Esophagus muscularis mucosa (tissue), 4 donors: Measurements from ENCODE around the gene RXRA. TPM values are rescaled to one million over a fixed set of nuclear protein-coding genes. Genes with fewer than 3 reads are reported as not detected.

ENCODE experiments used
- DNase-seq: peaks from one replicate; pipeline ENCODE4 v3.0.0-alpha.2; 2017; ENCODE audit errors: extremely low spot score
- H3K27ac ChIP-seq, 4 donors: fragments of 200-600 bp; sonication (generic); replicated peaks in 1 of 4; 1 replicate in 3 of 4; 2 replicates in 1 of 4; pipeline ENCODE4 v1.5.1; 2016 to 2019; ENCODE audit warnings: mild to moderate bottlenecking in 1 of 4
- H3K27me3 ChIP-seq, 4 donors: fragments of 200-600 bp; sonication (generic); one replicate each; pipeline versions ENCODE4 v1.5.1 to v1.6.0; 2016 to 2019
- H3K36me3 ChIP-seq, 4 donors: fragments of 200-600 bp; sonication (generic); one replicate each; pipeline ENCODE4 v1.5.1; 2016 to 2019
- H3K4me1 ChIP-seq, 4 donors: fragments of 200-600 bp; sonication (generic); one replicate each; pipeline ENCODE4 v1.5.1; 2016 to 2019
- H3K4me3 ChIP-seq, 4 donors: fragments of 200-600 bp; sonication (generic); 1 replicate in 2 of 4; 2 replicates in 2 of 4; pipeline ENCODE4 v1.5.1; 2016 to 2019; ENCODE audit warnings: mild to moderate bottlenecking in 4 of 4, moderate library complexity in 1 of 4
- H3K9me3 ChIP-seq, 4 donors: fragments of 200-600 bp; sonication (generic); 1 replicate in 3 of 4; 2 replicates in 1 of 4; pipeline ENCODE4 v1.5.1; 2016 to 2019
- EP300 ChIP-seq: sonication (generic); formaldehyde crosslinking; IDR thresholded peaks from one replicate; pipeline ENCODE4 v1.6.1; 2017; ENCODE audit warnings: antibody characterized with exemption
- POLR2A ChIP-seq: fragments of 450-650 bp; IDR thresholded peaks from one replicate; pipeline ENCODE4 v1.6.1; 2017; ENCODE audit warnings: antibody characterized with exemption, moderate library complexity, mild to moderate bottlenecking, low read depth
- POLR2AphosphoS5 ChIP-seq, 2 donors: sonication (generic); formaldehyde crosslinking; IDR thresholded peaks; one replicate each; pipeline ENCODE4 v1.6.1; 2017; ENCODE audit warnings: antibody characterized with exemption in 2 of 2
- WGBS: methylation state at CpG from one replicate; pipeline ENCODE4 v1.1.5; 2018; 5-methylcytosine and 5-hydroxymethylcytosine counted together
- intact Hi-C: fragments of 100-400 bp; cut with DNase I; formaldehyde crosslinking; loops from one replicate; pipeline ENCODE4 v1.15.1; 2023
- total RNA-seq, 4 donors: library from RNA; depleted of rRNA; stranded (reverse); fragments of >200 nt; gene quantifications; one replicate each; pipeline versions ENCODE4 v1.1.0 to v1.2.1, GENCODE V29; 2016
- TF ChIP-seq, protein P1 (sequence below), 3 experiments: fragments of 200-600 bp in 2 of 3; fragments of 450-650 bp in 1 of 3; sonication (generic) in 2 of 3; IDR thresholded peaks; one replicate each; pipeline ENCODE4 v1.5.1; 2017 to 2019; ENCODE audit warnings: antibody characterized with exemption in 3 of 3, mild to moderate bottlenecking in 2 of 3, moderate library complexity in 1 of 3

Gene RXRA
- total RNA-seq, 4 donors from 2014 or later: 46.4 to 81.0 (median 63.7) TPM

DNA sequence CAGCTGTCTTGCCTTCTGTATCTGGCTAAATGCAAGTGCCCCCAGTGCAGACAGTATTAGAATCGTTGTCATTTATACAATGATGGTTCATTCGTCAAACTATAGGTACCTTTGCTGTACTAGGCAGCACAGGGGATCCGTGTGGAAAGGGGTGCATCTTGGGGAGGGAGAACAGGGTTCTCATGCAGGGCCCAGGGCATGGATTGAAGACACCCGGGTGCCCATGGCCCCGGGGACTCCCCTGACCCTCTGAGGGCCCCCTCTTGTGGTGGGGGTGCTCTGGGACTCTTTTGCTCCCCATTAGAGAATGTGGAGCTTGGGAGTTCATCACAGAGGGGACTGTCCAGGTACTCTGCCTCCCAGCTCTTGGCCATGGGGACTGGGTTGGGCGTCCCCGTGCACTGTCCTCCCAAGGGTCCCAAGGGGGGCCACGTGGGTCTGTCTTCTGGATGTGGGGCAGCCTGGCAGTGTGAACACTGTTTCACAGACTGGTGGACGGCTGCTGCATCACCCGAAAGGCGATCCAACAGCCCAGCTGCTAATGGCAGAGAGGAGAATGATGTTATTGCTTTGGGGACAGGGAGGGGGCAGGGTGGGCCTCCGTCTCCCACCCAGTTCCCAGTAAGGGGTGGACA lies 36.9 kb upstream of the RXRA start:
- H3K4me3 ChIP-seq: no peak overlapping the region
- H3K9me3 ChIP-seq: no peaks in the 10 kb centered on the region
- no peaks in the 10 kb centered on the region for H3K27me3 ChIP-seq
- intact Hi-C loops: no loop called here
- TF ChIP-seq, protein P1, sequence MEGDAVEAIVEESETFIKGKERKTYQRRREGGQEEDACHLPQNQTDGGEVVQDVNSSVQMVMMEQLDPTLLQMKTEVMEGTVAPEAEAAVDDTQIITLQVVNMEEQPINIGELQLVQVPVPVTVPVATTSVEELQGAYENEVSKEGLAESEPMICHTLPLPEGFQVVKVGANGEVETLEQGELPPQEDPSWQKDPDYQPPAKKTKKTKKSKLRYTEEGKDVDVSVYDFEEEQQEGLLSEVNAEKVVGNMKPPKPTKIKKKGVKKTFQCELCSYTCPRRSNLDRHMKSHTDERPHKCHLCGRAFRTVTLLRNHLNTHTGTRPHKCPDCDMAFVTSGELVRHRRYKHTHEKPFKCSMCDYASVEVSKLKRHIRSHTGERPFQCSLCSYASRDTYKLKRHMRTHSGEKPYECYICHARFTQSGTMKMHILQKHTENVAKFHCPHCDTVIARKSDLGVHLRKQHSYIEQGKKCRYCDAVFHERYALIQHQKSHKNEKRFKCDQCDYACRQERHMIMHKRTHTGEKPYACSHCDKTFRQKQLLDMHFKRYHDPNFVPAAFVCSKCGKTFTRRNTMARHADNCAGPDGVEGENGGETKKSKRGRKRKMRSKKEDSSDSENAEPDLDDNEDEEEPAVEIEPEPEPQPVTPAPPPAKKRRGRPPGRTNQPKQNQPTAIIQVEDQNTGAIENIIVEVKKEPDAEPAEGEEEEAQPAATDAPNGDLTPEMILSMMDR (IDR thresholded peaks at IDR 0.05): no peak
- TF ChIP-seq POLR2A (no peak), POLR2AphosphoS5 (IDR thresholded peaks at IDR 0.05) (no peak), EP300 (no peak)
- DNase-seq: no peak
- 77% methylated on average over 7 of the region's 12 CpGs for whole genome bisulfite sequencing
- peaks cover 13 to 19% (median 17%) of the 10 kb centered on the region in 4 donors for H3K4me1 ChIP-seq
- H3K27ac ChIP-seq: no peak overlapping the region
- H3K36me3 ChIP-seq: no peaks in the 10 kb centered on the region

DNA sequence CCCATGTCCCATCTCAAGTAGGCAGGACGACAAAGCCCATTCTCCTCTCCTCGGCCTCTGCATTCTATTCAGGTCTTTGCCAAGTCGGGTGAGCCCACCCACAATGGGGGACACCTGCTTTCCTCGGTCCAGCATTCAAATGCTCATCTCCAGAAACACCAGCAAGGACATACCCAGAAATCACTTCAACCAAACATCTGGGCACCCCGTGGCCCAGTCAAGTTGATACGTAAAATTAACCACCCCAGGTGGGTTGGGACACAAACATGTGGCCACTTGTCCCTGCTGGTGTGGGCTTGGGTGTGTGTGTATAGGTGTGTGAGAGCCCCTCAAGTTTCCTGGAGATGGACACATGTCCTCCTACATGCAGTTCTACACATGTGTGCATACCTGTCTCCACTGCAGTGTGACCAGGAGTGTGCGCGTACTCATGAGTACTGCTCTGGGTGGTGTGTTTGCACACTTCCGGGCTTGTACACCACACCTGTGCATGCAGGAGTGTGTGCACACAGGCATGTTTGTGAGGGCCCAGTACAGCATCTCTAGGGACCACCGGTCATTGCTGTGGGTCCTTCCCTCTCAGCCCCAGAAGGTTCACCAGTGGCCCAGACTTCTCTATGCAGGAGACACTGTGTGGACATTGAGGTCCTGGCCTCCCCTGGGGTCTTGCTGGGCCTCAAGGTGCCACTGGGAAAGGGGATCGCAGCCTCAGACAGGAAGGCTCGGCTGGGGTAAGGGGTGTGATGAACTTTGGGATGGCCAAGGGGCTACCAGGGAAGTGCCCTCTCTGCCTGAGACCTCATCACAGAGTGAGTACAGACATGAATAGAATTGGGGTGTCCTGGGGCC lies 35.4 kb upstream of the RXRA start:
- H3K4me3 ChIP-seq: no peak overlapping the region
- DNase-seq: no peak
- no peaks in the 10 kb centered on the region for H3K36me3 ChIP-seq
- H3K27me3 ChIP-seq: no peaks in the 10 kb centered on the region
- 86% methylated on average over 10 of the region's 12 CpGs for WGBS
- peaks cover 11 to 18% (median 16%) of the 10 kb centered on the region in 4 donors for H3K4me1 ChIP-seq
- intact Hi-C loops: no loop called here
- TF ChIP-seq POLR2A (no peak), POLR2AphosphoS5 (IDR thresholded peaks at IDR 0.05) (no peak), EP300 (no peak)
- TF ChIP-seq, protein P1 (IDR thresholded peaks at IDR 0.05): no peak
- H3K9me3 ChIP-seq: no peaks in the 10 kb centered on the region
- no peak overlapping the region for H3K27ac ChIP-seq

DNA sequence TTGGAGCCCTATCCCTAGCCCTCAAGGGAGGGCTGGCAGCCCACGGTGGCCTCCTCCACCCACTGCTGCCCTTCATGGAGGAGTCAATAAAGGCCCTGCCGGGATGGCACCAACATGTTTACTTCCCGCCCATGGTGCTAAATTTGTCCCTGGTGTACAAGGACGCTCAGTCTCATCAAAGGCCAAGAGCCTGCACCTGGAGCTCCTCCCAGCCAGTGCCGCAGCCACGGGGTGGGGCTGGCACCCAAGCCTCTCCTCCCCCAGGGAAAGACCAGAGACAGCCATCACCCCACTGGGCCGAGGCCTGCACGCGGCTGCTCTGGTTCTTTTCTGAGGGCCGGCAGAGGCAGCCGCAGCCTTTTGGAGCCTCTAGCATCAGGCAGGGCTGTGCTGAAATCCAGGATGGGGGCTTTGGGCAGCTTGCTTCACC lies 34.8 kb upstream of the RXRA start:
- intact Hi-C loops: no loop called here
- Histone ChIP-seq H3K4me1 (peaks cover 11 to 18% (median 16%) of the 10 kb centered on the region in 4 donors), H3K36me3 (no peaks in the 10 kb centered on the region), H3K4me3 (no peak overlapping the region), H3K27ac (no peak overlapping the region), H3K27me3 (peaks cover 0 to 4% (median 0%) of the 10 kb centered on the region in 4 donors), H3K9me3 (no peaks in the 10 kb centered on the region)
- no peak for DNase-seq
- TF ChIP-seq POLR2AphosphoS5 (IDR thresholded peaks at IDR 0.05): no peak
- TF ChIP-seq, protein P1 (IDR thresholded peaks at IDR 0.05): no peak
- TF ChIP-seq POLR2A: no peak
- no peak for TF ChIP-seq EP300
- 100% methylated on average over 5 of the region's 11 CpGs for WGBS

DNA sequence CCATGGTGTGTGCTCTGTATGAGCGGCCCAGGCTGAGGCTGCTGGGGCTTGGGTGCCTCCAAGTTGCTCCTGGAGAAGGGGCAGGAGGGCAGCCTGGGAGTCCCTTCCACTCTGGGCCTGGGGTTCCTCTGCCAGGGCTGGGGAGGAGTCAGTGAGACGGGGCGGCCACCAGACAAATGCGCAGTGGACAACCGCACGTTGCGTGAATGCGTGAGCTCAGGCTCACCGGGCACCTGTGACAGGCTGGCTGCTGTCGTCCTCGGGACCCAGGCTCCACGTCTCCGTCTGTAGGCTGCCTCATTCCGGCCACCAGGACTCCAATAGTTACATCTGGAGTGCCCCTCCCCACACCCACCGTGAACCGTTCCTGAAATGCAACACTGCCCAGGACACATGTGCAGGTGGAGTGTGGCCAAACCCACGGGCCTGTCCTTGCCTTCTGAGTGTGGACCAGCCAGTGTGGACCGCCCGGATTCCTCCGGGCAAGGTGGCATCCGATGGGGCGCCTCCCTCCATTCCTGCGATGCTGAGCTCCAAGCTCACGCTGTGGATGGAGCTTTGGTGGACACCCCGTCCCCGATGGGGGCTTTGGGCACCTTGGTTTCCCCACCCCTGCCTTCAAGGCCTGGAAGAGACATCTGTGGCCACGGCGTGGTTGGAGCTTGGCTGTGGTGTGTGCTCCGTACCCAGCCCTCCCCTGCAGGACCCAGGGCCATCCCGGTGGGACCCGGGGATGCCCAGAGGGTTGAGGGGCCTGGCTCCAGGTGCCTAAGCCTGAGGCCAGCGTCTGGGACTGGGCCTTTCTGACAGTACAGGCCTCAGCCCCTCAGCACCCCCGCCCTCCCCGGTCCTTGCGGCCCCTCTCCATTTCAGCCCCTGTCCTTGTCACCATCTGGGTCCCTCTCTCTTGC lies 34.0 kb upstream of the RXRA start:
- Histone ChIP-seq H3K9me3 (no peaks in the 10 kb centered on the region), H3K27ac (no peak overlapping the region), H3K27me3 (peaks cover 0 to 11% (median 0%) of the 10 kb centered on the region in 4 donors), H3K4me1 (peaks cover 11 to 18% (median 16%) of the 10 kb centered on the region in 4 donors), H3K36me3 (no peaks in the 10 kb centered on the region), H3K4me3 (no peak overlapping the region)
- DNase-seq: no peak
- 96% methylated on average over 20 of the region's 35 CpGs for WGBS
- TF ChIP-seq EP300: no peak
- TF ChIP-seq POLR2AphosphoS5 (IDR thresholded peaks at IDR 0.05): no peak
- TF ChIP-seq POLR2A: no peak
- TF ChIP-seq, protein P1 (IDR thresholded peaks at IDR 0.05): no peak
- intact Hi-C loops: no loop called here
